Vagina (tissue), 2 donors: ENCODE results near the gene SERPINE1. TPM values are rescaled to one million over a fixed set of nuclear protein-coding genes. Genes with fewer than 3 reads are reported as not detected.

Experiments
- DNase-seq, 2 donors: peaks; one replicate each; pipeline ENCODE4 v3.0.0-alpha.2; 2017; ENCODE audit errors: extremely low spot score in 2 of 2
- H3K27ac ChIP-seq: fragments of 200-600 bp; sonication (generic); one replicate; pipeline ENCODE4 v1.5.1; 2019
- H3K27me3 ChIP-seq: fragments of 200-600 bp; sonication (generic); one replicate; pipeline ENCODE4 v1.5.1; 2019
- H3K36me3 ChIP-seq, 2 donors: fragments of 200-600 bp; sonication (generic); one replicate each; pipeline ENCODE4 v1.5.1; 2017 to 2019
- H3K4me1 ChIP-seq: fragments of 200-600 bp; sonication (generic); one replicate; pipeline ENCODE4 v1.5.1; 2019
- H3K4me3 ChIP-seq, 2 donors: fragments of 200-600 bp; sonication (generic); 1 replicate in 1 of 2; 2 replicates in 1 of 2; pipeline ENCODE4 v1.5.1; 2016 to 2019
- H3K9me3 ChIP-seq: fragments of 200-600 bp; sonication (generic); one replicate; pipeline ENCODE4 v1.5.1; 2019
- POLR2A ChIP-seq, 2 donors: fragments of 450-650 bp; IDR thresholded peaks; one replicate each; pipeline ENCODE4 v1.6.1; 2017; ENCODE audit warnings: antibody characterized with exemption in 2 of 2, mild to moderate bottlenecking in 2 of 2, moderate library complexity in 2 of 2
- POLR2AphosphoS5 ChIP-seq, 2 donors: sonication (generic); formaldehyde crosslinking; IDR thresholded peaks; one replicate each; pipeline ENCODE4 v1.9.0; 2017; ENCODE audit warnings: antibody characterized with exemption in 2 of 2, mild to moderate bottlenecking in 2 of 2, low read depth in 1 of 2; ENCODE audit not compliant: insufficient read depth in 1 of 2
- intact Hi-C: fragments of 100-400 bp; cut with DNase I; formaldehyde crosslinking; loops from one replicate; pipeline ENCODE4 v1.15.1; 2023
- total RNA-seq: library from RNA; depleted of rRNA; stranded (reverse); fragments of >200 nt; gene quantifications from one replicate; pipeline ENCODE4 v1.2.3, GENCODE V29; 2016
- TF ChIP-seq, protein P1 (sequence below), 3 experiments: fragments of 450-650 bp in 2 of 3; fragments of 200-600 bp in 1 of 3; sonication (generic) in 1 of 3; IDR thresholded peaks; one replicate each; pipeline ENCODE4 v1.5.1; 2017 to 2019; ENCODE audit warnings: antibody characterized with exemption in 3 of 3, mild to moderate bottlenecking in 2 of 3, moderate library complexity in 2 of 3

The SERPINE1 gene
- total RNA-seq, 1 donor from 2014 or later = 14.7 TPM

DNA sequence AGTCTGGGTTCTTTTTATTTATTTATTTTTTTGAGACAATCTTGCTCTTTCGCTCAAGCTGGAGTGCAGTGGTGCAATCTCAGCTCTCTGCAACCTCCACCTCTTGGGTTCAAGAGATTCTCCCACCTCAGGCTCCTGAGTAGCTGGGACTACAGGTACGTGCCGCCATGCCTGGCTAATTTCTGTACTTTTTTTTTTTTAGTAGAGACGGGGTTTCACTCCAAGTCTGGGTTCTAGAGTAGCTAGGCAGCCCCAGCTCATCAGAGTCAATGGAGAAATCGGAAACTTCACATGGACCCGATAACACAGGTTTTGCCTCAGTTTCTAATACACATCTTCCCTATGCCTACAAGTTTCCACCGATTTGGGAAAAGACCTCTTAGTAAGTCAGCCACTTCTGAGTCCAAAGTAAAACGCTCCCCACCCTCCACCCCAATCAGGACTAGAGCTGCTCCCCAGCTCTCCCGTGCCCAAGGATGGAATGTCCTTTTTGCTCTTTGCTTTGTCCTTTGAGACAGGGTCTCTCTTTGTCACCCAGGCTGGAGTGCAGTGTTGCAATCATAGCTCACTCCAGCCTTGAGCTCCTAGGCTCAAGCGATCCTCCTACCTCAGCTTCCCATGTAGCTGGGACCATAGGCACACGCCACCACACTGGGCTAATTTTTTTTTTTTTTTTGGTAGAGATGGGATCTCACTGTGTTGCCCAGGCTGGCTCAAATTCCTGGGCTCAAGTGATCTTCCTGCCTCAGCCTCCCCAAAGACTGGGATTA is 3.8 kb upstream of the SERPINE1 start:
- H3K4me3 ChIP-seq = no peak overlapping the region
- intact Hi-C loops = no loop called here
- peak overlapping the region; percentile 89 for H3K27ac ChIP-seq
- TF ChIP-seq POLR2A (IDR thresholded peaks at IDR 0.05) = no peak
- TF ChIP-seq, protein P1, sequence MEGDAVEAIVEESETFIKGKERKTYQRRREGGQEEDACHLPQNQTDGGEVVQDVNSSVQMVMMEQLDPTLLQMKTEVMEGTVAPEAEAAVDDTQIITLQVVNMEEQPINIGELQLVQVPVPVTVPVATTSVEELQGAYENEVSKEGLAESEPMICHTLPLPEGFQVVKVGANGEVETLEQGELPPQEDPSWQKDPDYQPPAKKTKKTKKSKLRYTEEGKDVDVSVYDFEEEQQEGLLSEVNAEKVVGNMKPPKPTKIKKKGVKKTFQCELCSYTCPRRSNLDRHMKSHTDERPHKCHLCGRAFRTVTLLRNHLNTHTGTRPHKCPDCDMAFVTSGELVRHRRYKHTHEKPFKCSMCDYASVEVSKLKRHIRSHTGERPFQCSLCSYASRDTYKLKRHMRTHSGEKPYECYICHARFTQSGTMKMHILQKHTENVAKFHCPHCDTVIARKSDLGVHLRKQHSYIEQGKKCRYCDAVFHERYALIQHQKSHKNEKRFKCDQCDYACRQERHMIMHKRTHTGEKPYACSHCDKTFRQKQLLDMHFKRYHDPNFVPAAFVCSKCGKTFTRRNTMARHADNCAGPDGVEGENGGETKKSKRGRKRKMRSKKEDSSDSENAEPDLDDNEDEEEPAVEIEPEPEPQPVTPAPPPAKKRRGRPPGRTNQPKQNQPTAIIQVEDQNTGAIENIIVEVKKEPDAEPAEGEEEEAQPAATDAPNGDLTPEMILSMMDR (IDR thresholded peaks at IDR 0.05) = no peak
- no peak for TF ChIP-seq POLR2AphosphoS5 (IDR thresholded peaks at IDR 0.05; ENCODE audit: insufficient read depth in 1 of 2, low read depth in 1 of 2)
- no peaks in the 10 kb centered on the region for H3K27me3 ChIP-seq
- H3K9me3 ChIP-seq = no peaks in the 10 kb centered on the region
- H3K4me1 ChIP-seq = peaks cover 66% of the 10 kb centered on the region
- H3K36me3 ChIP-seq = no peaks in the 10 kb centered on the region
- DNase-seq = no peak

DNA sequence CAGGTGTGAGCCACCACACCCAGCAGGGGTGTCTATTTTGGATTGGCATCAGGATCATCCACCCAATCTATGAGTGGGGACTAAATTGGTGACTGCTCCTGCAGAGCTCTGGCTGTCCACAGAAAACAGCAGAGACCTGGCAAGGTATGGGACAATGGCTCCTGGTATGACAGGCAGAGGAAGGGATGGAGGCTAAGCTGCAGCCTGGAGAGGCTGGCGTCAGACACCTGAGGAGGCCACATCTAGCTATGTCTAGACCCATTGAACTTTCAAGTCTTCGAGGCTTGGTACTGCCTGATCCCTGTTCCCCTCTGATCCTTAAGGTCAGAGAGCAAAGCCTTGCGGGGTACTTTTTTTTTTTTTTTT is 3.2 kb upstream of the SERPINE1 start:
- no peak for DNase-seq
- no peaks in the 10 kb centered on the region for H3K9me3 ChIP-seq
- H3K4me3 ChIP-seq = no peak overlapping the region
- no peaks in the 10 kb centered on the region for H3K36me3 ChIP-seq
- peak overlapping the region; percentile 81 for H3K27ac ChIP-seq
- TF ChIP-seq POLR2A (IDR thresholded peaks at IDR 0.05) = no peak
- TF ChIP-seq, protein P1 (IDR thresholded peaks at IDR 0.05) = no peak
- TF ChIP-seq POLR2AphosphoS5 (IDR thresholded peaks at IDR 0.05; ENCODE audit: insufficient read depth in 1 of 2, low read depth in 1 of 2) = no peak
- no peaks in the 10 kb centered on the region for H3K27me3 ChIP-seq
- intact Hi-C loops = no loop called here
- peaks cover 60% of the 10 kb centered on the region for H3K4me1 ChIP-seq

DNA sequence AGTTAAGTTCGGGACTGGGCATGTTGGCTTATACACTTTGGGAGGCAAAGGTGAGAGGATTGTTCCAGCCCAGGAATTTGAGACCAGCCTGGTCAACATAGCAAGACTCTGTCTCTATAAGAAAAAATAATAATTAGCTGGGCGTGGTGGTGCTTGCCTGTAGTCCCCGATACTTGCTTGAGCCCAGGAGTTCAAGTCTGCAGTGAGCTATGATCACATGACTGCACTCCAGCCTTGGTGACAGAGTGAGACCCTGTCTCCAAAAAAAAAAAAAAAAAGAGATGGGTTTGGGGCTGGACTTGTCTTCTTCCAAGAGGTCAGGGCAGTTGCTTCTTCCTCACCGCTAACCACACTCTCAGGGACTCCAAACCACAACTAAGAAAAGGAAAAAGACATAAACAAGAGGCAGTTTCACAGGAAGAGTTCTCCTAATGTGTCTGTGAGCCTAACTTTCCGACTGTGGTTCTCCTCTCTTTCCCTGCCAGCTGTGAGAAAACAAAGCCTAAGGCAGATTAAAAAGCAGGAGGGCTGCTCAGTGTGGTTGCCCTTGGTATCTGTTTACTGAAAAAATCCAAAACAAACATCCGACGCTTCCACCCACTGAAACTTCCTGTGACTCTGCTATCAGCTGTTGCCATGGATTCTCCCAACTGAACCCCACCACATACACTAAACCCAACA is 2.4 kb upstream of the SERPINE1 start:
- H3K36me3 ChIP-seq = no peaks in the 10 kb centered on the region
- H3K27me3 ChIP-seq = no peaks in the 10 kb centered on the region
- intact Hi-C loops = loop anchor here (5.0 kb wide), 1 partner anchor 37 kb away; the partner anchor contains the start of gene TRIM56
- DNase-seq = no peak
- peak overlapping the region; percentile 81 for H3K27ac ChIP-seq
- no peak overlapping the region for H3K4me3 ChIP-seq
- TF ChIP-seq POLR2AphosphoS5 (IDR thresholded peaks at IDR 0.05; ENCODE audit: insufficient read depth in 1 of 2, low read depth in 1 of 2) (no peak), POLR2A (IDR thresholded peaks at IDR 0.05) (no peak)
- TF ChIP-seq, protein P1 (IDR thresholded peaks at IDR 0.05) = no peak
- H3K4me1 ChIP-seq = peaks cover 60% of the 10 kb centered on the region
- no peaks in the 10 kb centered on the region for H3K9me3 ChIP-seq

DNA sequence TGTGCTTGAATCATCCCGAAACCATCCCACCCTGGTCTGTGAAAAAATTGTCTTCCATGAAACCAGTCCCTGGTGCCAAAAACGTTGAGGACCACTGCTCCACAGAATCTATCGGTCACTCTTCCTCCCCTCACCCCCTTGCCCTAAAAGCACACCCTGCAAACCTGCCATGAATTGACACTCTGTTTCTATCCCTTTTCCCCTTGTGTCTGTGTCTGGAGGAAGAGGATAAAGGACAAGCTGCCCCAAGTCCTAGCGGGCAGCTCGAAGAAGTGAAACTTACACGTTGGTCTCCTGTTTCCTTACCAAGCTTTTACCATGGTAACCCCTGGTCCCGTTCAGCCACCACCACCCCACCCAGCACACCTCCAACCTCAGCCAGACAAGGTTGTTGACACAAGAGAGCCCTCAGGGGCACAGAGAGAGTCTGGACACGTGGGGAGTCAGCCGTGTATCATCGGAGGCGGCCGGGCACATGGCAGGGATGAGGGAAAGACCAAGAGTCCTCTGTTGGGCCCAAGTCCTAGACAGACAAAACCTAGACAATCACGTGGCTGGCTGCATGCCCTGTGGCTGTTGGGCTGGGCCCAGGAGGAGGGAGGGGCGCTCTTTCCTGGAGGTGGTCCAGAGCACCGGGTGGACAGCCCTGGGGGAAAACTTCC is 784 bp upstream of the SERPINE1 start:
- intact Hi-C loops = loop anchor here (5.0 kb wide), 1 partner anchor 39 kb away; the partner anchor contains the start of gene TRIM56
- TF ChIP-seq POLR2A (IDR thresholded peaks at IDR 0.05) (no peak), POLR2AphosphoS5 (IDR thresholded peaks at IDR 0.05; ENCODE audit: insufficient read depth in 1 of 2, low read depth in 1 of 2) (no peak)
- TF ChIP-seq, protein P1 (IDR thresholded peaks at IDR 0.05) = no peak
- Histone ChIP-seq H3K4me1 (peaks cover 60% of the 10 kb centered on the region), H3K27me3 (no peaks in the 10 kb centered on the region), H3K36me3 (no peaks in the 10 kb centered on the region), H3K4me3 (peak overlapping the region in 1 of 2 donors; percentile 45), H3K27ac (peak overlapping the region; percentile 81), H3K9me3 (no peaks in the 10 kb centered on the region)
- DNase-seq = no peak
